Chondrocyte (in vitro differentiated cells): Measurements from ENCODE around the gene NKX6-1. TPM values are rescaled to one million over a fixed set of nuclear protein-coding genes. Genes with fewer than 3 reads are reported as not detected.

Experiments used
- DNase-seq: peaks from one replicate; pipeline ENCODE4 v3.0.0; 2021; ENCODE audit warnings: mixed read lengths, low spot score
- H3K27ac Mint-ChIP-seq: one replicate; pipeline ENCODE4 v1.8.0; 2021; ENCODE audit warnings: mild to moderate bottlenecking, moderate library complexity, mixed read lengths; ENCODE audit not compliant: unreplicated experiment
- H3K27me3 Mint-ChIP-seq: 2 replicates; pipeline ENCODE4 v1.8.0; 2021; ENCODE audit warnings: low read depth, mixed read lengths
- H3K36me3 Mint-ChIP-seq: 2 replicates; pipeline ENCODE4 v1.8.0; 2021; ENCODE audit warnings: low read depth, mixed read lengths
- H3K4me1 Mint-ChIP-seq: 2 replicates; pipeline ENCODE4 v1.8.0; 2021; ENCODE audit warnings: low read depth, mild to moderate bottlenecking, mixed read lengths
- H3K4me3 Mint-ChIP-seq: one replicate; pipeline ENCODE4 v1.8.0; 2021; ENCODE audit warnings: mild to moderate bottlenecking, moderate library complexity, mixed read lengths; ENCODE audit not compliant: unreplicated experiment
- H3K9me3 Mint-ChIP-seq: 2 replicates; pipeline ENCODE4 v1.8.0; 2021; ENCODE audit warnings: low read depth, mixed read lengths
- CTCF ChIP-seq: fragments of 200-600 bp; sonication (generic); IDR thresholded peaks from 2 replicates; pipeline ENCODE4 v1.5.0; 2021; ENCODE audit warnings: antibody characterized with exemption, mild to moderate bottlenecking, moderate library complexity
- long read RNA-seq: library from polyadenylated mRNA; stranded (forward); transcript quantifications from one replicate; pipeline ENCODE4 v2.0.0, GENCODE V29; 2021
- total RNA-seq: library from RNA; stranded (reverse); gene quantifications from 3 replicates; pipeline ENCODE4 v1.2.1, GENCODE V29; 2021

NKX6-1 gene
- total RNA-seq: 0.49 to 0.60 TPM in 2 of 3 replicates, not detected in the other
- long read RNA-seq, partial matches to known transcripts: 0 of 1 reads
- long read RNA-seq, other reads (novel, unspliced or antisense): 1 of 1 reads

- TF ChIP-seq CTCF: no peak
- peaks cover 3% of the 10 kb centered on the region for H3K36me3 Mint-ChIP-seq
- H3K27me3 Mint-ChIP-seq: peaks cover 84% of the 10 kb centered on the region
- no peak for DNase-seq
- H3K4me3 Mint-ChIP-seq: peak within 1 kb of the TSS; percentile 82
- peak within 1 kb of the TSS; percentile 76 for H3K27ac Mint-ChIP-seq
- no peaks in the 10 kb centered on the region for H3K9me3 Mint-ChIP-seq
- peaks cover 24% of the 10 kb centered on the region for H3K4me1 Mint-ChIP-seq
Measured at GRCh38 chr4:84498935-84499623, at the start of gene NKX6-1. Gene NKX6-1 (minus strand): TSS chr4:84499292. CDS start chr4:84498228, 1,064 bp downstream.

GRCh38 chr4:84547211-84547610 is 48.1 kb upstream of the NKX6-1 start:
- Mint-ChIP-seq H3K4me1 (no peaks in the 10 kb centered on the region), H3K27ac (no peak overlapping the region), H3K4me3 (no peak overlapping the region), H3K27me3 (peaks cover 15% of the 10 kb centered on the region), H3K9me3 (no peaks in the 10 kb centered on the region), H3K36me3 (no peaks in the 10 kb centered on the region)
- no peak for TF ChIP-seq CTCF
- no peak for DNase-seq

GRCh38 chr4:84545093-84545492 is 46.0 kb upstream of the NKX6-1 start:
- TF ChIP-seq CTCF: no peak
- no peak for DNase-seq
- Mint-ChIP-seq H3K27me3 (peaks cover 13% of the 10 kb centered on the region), H3K9me3 (no peaks in the 10 kb centered on the region), H3K27ac (no peak overlapping the region), H3K36me3 (no peaks in the 10 kb centered on the region), H3K4me3 (no peak overlapping the region), H3K4me1 (no peaks in the 10 kb centered on the region)

- no peak for DNase-seq
- Mint-ChIP-seq H3K4me1 (no peaks in the 10 kb centered on the region), H3K9me3 (peaks cover 13% of the 10 kb centered on the region), H3K27me3 (peaks cover 15% of the 10 kb centered on the region), H3K36me3 (no peaks in the 10 kb centered on the region), H3K4me3 (no peak overlapping the region), H3K27ac (no peak overlapping the region)
- no peak for TF ChIP-seq CTCF
Measured at GRCh38 chr4:84535901-84536300, 36.8 kb upstream of the NKX6-1 start.

GRCh38 chr4:84531689-84532088 is 32.6 kb upstream of the NKX6-1 start:
- H3K4me3 Mint-ChIP-seq: no peak overlapping the region
- no peak for TF ChIP-seq CTCF
- no peak for DNase-seq
- no peak overlapping the region for H3K27ac Mint-ChIP-seq
- H3K27me3 Mint-ChIP-seq: peaks cover 18% of the 10 kb centered on the region
- no peaks in the 10 kb centered on the region for H3K4me1 Mint-ChIP-seq
- no peaks in the 10 kb centered on the region for H3K36me3 Mint-ChIP-seq
- peaks cover 13% of the 10 kb centered on the region for H3K9me3 Mint-ChIP-seq
